Body of pancreas (tissue), 4 donors: ENCODE data around the gene RABGGTA. TPM values are rescaled to one million over a fixed set of nuclear protein-coding genes. Genes with fewer than 3 reads are reported as not detected.

ENCODE experiments used
- ATAC-seq: fragments of 150-250 bp; one replicate; pipeline ENCODE4 v1.9.1; 2016
- DNase-seq, 4 donors: peaks; one replicate each; pipeline ENCODE4 v3.0.0-alpha.2; 2019
- H3K27ac ChIP-seq, 4 donors: fragments of 200-600 bp; sonication (generic); 1 replicate in 3 of 4; 2 replicates in 1 of 4; pipeline versions ENCODE4 v1.5.1 to v1.6.1; 2016 to 2019; ENCODE audit warnings: mild to moderate bottlenecking in 1 of 4, mixed read lengths in 1 of 4, moderate library complexity in 1 of 4
- H3K27me3 ChIP-seq, 2 donors: fragments of 200-600 bp; sonication (generic); one replicate each; pipeline ENCODE4 v1.6.0; 2016; ENCODE audit warnings: mild to moderate bottlenecking in 1 of 2
- H3K36me3 ChIP-seq, 2 donors: fragments of 200-600 bp; sonication (generic); replicated peaks in 1 of 2; 2 replicates each; pipeline ENCODE4 v1.5.1; 2016; ENCODE audit warnings: low read depth in 2 of 2; ENCODE audit not compliant: insufficient read depth in 1 of 2
- H3K4me1 ChIP-seq: fragments of 200-600 bp; sonication (generic); one replicate; pipeline ENCODE4 v1.6.0; 2016
- H3K4me3 ChIP-seq, 2 donors: fragments of 200-600 bp; sonication (generic); 1 replicate in 1 of 2; 2 replicates in 1 of 2; pipeline ENCODE4 v1.5.1; 2016 to 2019
- H3K9me3 ChIP-seq, 3 donors: fragments of 200-600 bp; sonication (generic); 1 replicate in 2 of 3; 2 replicates in 1 of 3; pipeline ENCODE4 v1.5.1; 2016
- POLR2A ChIP-seq, 3 donors: fragments of 450-650 bp; IDR thresholded peaks; one replicate each; pipeline ENCODE4 v1.6.1; 2016; ENCODE audit warnings: antibody characterized with exemption in 3 of 3, mild to moderate bottlenecking in 2 of 3
- WGBS, 2 donors: methylation state at CpG; one replicate each; pipeline ENCODE4 v1.1.5; 2017; 5-methylcytosine and 5-hydroxymethylcytosine counted together
- intact Hi-C: fragments of 100-400 bp; cut with DNase I; formaldehyde crosslinking; loops from one replicate; pipeline ENCODE4 v1.15.1; 2023
- total RNA-seq, 2 donors: library from RNA; depleted of rRNA; stranded (reverse); fragments of >200 nt; gene quantifications; one replicate each; pipeline ENCODE4 v1.1.0, GENCODE V29; 2016
- TF ChIP-seq, protein P1 (sequence below), 7 experiments: fragments of 450-650 bp in 4 of 7; fragments of 200-600 bp in 3 of 7; sonication (generic) in 3 of 7; IDR thresholded peaks; one replicate each; pipeline ENCODE4 v1.5.1; 2016 to 2019; ENCODE audit warnings: antibody characterized with exemption in 7 of 7

RABGGTA gene
- total RNA-seq, 2 donors from 2014 or later: 18.4 to 90.0 TPM

GRCh38 chr14:24252289-24253124 lies 18.9 kb downstream of the RABGGTA start:
- WGBS, 2 donors: 80 to 81% methylated on average over 8 to 11 of the region's 11 CpGs
- Histone ChIP-seq H3K4me3 (no peak overlapping the region), H3K9me3 (no peaks in the 10 kb centered on the region), H3K36me3 (peaks cover 0 to 2% of the 10 kb centered on the region in 2 donors), H3K27me3 (no peaks in the 10 kb centered on the region), H3K4me1 (no peaks in the 10 kb centered on the region), H3K27ac (no peak overlapping the region)
- ATAC-seq: no peak
- intact Hi-C loops: loop anchor here (5.0 kb wide), 1 partner anchor 35 kb away; no protein-coding TSS in a partner anchor
- DNase-seq: no peak
- no peak for TF ChIP-seq POLR2A (IDR thresholded peaks at IDR 0.05)
- TF ChIP-seq, protein P1, sequence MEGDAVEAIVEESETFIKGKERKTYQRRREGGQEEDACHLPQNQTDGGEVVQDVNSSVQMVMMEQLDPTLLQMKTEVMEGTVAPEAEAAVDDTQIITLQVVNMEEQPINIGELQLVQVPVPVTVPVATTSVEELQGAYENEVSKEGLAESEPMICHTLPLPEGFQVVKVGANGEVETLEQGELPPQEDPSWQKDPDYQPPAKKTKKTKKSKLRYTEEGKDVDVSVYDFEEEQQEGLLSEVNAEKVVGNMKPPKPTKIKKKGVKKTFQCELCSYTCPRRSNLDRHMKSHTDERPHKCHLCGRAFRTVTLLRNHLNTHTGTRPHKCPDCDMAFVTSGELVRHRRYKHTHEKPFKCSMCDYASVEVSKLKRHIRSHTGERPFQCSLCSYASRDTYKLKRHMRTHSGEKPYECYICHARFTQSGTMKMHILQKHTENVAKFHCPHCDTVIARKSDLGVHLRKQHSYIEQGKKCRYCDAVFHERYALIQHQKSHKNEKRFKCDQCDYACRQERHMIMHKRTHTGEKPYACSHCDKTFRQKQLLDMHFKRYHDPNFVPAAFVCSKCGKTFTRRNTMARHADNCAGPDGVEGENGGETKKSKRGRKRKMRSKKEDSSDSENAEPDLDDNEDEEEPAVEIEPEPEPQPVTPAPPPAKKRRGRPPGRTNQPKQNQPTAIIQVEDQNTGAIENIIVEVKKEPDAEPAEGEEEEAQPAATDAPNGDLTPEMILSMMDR (IDR thresholded peaks at IDR 0.05): no peak

DNA sequence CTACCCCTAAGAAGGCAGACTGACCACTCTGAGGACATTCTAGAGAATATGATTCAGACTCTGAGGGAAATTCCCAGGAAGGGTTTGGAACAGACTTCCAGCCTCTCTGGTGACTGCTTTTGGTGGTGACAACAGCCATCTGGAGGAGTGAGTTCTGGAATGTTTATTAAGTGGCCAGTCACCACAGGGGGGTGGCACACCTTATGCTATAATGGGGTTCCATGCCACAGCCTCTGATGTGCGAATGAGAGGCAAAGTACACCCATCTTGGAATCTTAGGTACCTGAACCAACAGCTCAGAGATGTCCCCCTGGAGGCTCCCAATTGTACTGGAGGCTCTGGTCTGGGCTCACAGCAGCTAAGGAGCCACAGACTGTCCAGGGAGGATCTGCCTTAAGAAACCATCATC lies 19.5 kb downstream of the RABGGTA start:
- H3K27me3 ChIP-seq: no peaks in the 10 kb centered on the region
- intact Hi-C loops: loop anchor here (5.0 kb wide), 1 partner anchor 35 kb away; no protein-coding TSS in a partner anchor
- TF ChIP-seq, protein P1 (IDR thresholded peaks at IDR 0.05): no peak
- TF ChIP-seq POLR2A (IDR thresholded peaks at IDR 0.05): no peak
- ATAC-seq: no peak
- no peak overlapping the region for H3K27ac ChIP-seq
- 86 to 90% methylated on average over 1 of the region's 1 CpG for WGBS, 2 donors
- no peaks in the 10 kb centered on the region for H3K4me1 ChIP-seq
- no peaks in the 10 kb centered on the region for H3K9me3 ChIP-seq
- no peak overlapping the region for H3K4me3 ChIP-seq
- H3K36me3 ChIP-seq: peaks cover 0 to 2% of the 10 kb centered on the region in 2 donors
- DNase-seq: no peak

DNA sequence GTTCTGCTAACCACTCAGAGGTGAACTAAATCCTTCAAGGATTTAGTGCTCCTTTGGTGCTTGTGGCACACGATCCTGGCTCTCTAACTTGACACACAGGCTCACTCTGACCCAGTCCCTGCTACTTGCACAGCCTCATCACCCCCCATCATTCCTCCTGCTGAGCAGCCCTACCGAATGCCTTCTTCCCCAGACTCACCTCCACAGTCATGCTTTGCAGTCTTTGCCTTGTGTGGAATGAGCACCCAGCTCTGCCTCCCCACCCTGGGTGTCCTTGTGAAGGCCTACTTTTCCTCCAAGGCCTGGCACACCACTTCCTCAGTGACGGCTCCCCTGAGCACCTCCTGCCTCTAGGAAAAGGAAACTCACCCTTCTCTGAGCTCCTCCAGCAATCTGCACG lies 21.0 kb downstream of the RABGGTA start:
- no peaks in the 10 kb centered on the region for H3K4me1 ChIP-seq
- intact Hi-C loops: loop anchor here (5.0 kb wide), 1 partner anchor 37 kb away; no protein-coding TSS in a partner anchor
- WGBS, 2 donors: 57% methylated on average over 4 of the region's 4 CpGs
- H3K36me3 ChIP-seq: peaks cover 0 to 2% of the 10 kb centered on the region in 2 donors
- H3K27me3 ChIP-seq: no peaks in the 10 kb centered on the region
- ATAC-seq (no peak), DNase-seq (no peak)
- H3K4me3 ChIP-seq: no peak overlapping the region
- no peak for TF ChIP-seq POLR2A (IDR thresholded peaks at IDR 0.05)
- TF ChIP-seq, protein P1 (IDR thresholded peaks at IDR 0.05): no peak
- H3K9me3 ChIP-seq: no peaks in the 10 kb centered on the region
- H3K27ac ChIP-seq: no peak overlapping the region

- WGBS, 2 donors: 71 to 78% methylated on average over 9 to 13 of the region's 13 CpGs
- intact Hi-C loops: loop anchor here (5.0 kb wide), 1 partner anchor 38 kb away; no protein-coding TSS in a partner anchor
- ATAC-seq (no peak), DNase-seq (no peak)
- H3K36me3 ChIP-seq: no peaks in the 10 kb centered on the region
- H3K9me3 ChIP-seq: no peaks in the 10 kb centered on the region
- no peak overlapping the region for H3K4me3 ChIP-seq
- H3K27ac ChIP-seq: no peak overlapping the region
- H3K27me3 ChIP-seq: no peaks in the 10 kb centered on the region
- no peaks in the 10 kb centered on the region for H3K4me1 ChIP-seq
- TF ChIP-seq, protein P1 (IDR thresholded peaks at IDR 0.05): no peak
- no peak for TF ChIP-seq POLR2A (IDR thresholded peaks at IDR 0.05)
Observed at GRCh38 chr14:24249230-24250021, 22.0 kb downstream of the RABGGTA start.
